ENCODE data around the gene FREM3.

- no peak for TF ChIP-seq CTCF (IDR thresholded peaks at IDR 0.05; ENCODE audit: low read depth, low read length)
- no peak for TF ChIP-seq POLR2A (IDR thresholded peaks at IDR 0.05; ENCODE audit: extremely low read depth, insufficient read length)
- TF ChIP-seq MAX (IDR thresholded peaks at IDR 0.05; ENCODE audit: low read depth, low read length): no peak
- no peak for TF ChIP-seq MYC (IDR thresholded peaks at IDR 0.05; ENCODE audit: low read depth, low read length)
Observed at GRCh38 chr4:143634763-143635162, 65.7 kb downstream of the FREM3 start.

All from NB4 (cell line).